Measurements from ENCODE around the gene GRM1.

The GRM1 gene

GRCh38 chr6:146388736-146389364, 360.0 kb downstream of the GRM1 start:
- DNase-seq, result no peak

GRCh38 chr6:146389740-146390139, 360.9 kb downstream of the GRM1 start:
- no peak for DNase-seq

GRCh38 chr6:146397638-146398037, 368.8 kb downstream of the GRM1 start:
- no peak for DNase-seq

- no peak for DNase-seq
These were observed 373.6 kb downstream of the GRM1 start for GRCh38 chr6:146402476-146402875.

GRCh38 chr6:146408583-146408982, 379.7 kb downstream of the GRM1 start:
- DNase-seq, result no peak

- no peak for DNase-seq
These were observed 382.2 kb downstream of the GRM1 start for GRCh38 chr6:146410851-146411595.

- DNase-seq, result no peak
These were observed 390.7 kb downstream of the GRM1 start for GRCh38 chr6:146419576-146419975.

GRCh38 chr6:146420255-146420654, 391.4 kb downstream of the GRM1 start:
- no peak for DNase-seq

GRCh38 chr6:146422789-146423375, 394.0 kb downstream of the GRM1 start:
- no peak for DNase-seq

- DNase-seq, result no peak
These were observed 394.6 kb downstream of the GRM1 start for GRCh38 chr6:146423452-146423851.

- DNase-seq, result no peak
These were observed 397.7 kb downstream of the GRM1 start for GRCh38 chr6:146426516-146426915.

- DNase-seq, result no peak
These were observed 401.0 kb downstream of the GRM1 start for GRCh38 chr6:146429831-146430230.

- DNase-seq, result peak in 1 of 2 donors; percentile 14
These were observed 405.2 kb downstream of the GRM1 start for GRCh38 chr6:146433881-146434731.

GRCh38 chr6:146434732-146435390, 406.0 kb downstream of the GRM1 start:
- no peak for DNase-seq

- DNase-seq, result no peak
These were observed 413.0 kb downstream of the GRM1 start for GRCh38 chr6:146441907-146442306.

- DNase-seq, result no peak
These were observed 415.3 kb downstream of the GRM1 start for GRCh38 chr6:146444189-146444588.

- no peak for DNase-seq
These were observed 416.4 kb downstream of the GRM1 start for GRCh38 chr6:146445233-146445632.

- DNase-seq, result no peak
These were observed 428.0 kb downstream of the GRM1 start for GRCh38 chr6:146456886-146457285.

GRCh38 chr6:146460941-146461340, 432.1 kb downstream of the GRM1 start:
- no peak for DNase-seq

GRCh38 chr6:146470091-146470770, 441.4 kb downstream of the GRM1 start:
- DNase-seq, result no peak

GRCh38 chr6:146472918-146473317, 444.1 kb downstream of the GRM1 start:
- DNase-seq, result no peak

- DNase-seq, result no peak
These were observed 452.7 kb downstream of the GRM1 start for GRCh38 chr6:146481527-146481926.

Data from inflammatory macrophage (primary cell).